Amniotic epithelial cell (primary cell): ENCODE measurements around the gene IFNA14.
"Not testable (repeated sequence)": the region's sequence is repeated elsewhere in the genome, so short reads cannot be mapped to it uniquely, and the experiment has no call there.

ENCODE experiments used
- DNase-seq: peaks from one replicate; pipeline ENCODE4 v3.0.0-alpha.2; 2010; ENCODE audit warnings: low read depth

The IFNA14 gene

GRCh38 chr9:21213411-21214326, 26.1 kb downstream of the IFNA14 start:
- DNase-seq: peak; percentile 3

GRCh38 chr9:21212160-21212559, 27.6 kb downstream of the IFNA14 start:
- not testable (repeated sequence) for DNase-seq

GRCh38 chr9:21210782-21211181, 29.0 kb downstream of the IFNA14 start:
- DNase-seq: not testable (repeated sequence)

DNA sequence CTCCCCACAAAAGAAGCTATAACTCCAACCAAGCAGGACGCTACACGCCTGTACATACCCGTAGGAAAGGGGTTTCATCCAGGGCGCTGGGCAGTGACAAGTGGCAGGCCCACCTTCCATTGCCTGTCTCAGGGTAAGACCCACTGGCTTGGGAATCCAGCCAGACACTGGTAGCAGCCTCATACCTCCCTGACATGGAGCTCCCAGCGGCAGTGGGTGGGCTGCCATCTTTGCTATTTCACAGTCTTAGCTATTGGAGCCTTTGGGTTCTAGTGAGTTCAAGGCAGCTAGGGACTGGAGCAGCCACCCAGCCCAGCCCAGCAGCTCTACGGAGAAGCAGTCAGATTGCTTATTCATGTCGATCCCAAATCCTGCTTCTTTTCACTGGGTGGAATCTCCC, 29.5 kb downstream of the IFNA14 start:
- no peak for DNase-seq

GRCh38 chr9:21207043-21207442, 32.8 kb downstream of the IFNA14 start, which contains the start of gene IFNA10:
IFNA10 (minus strand) TSS chr9:21207143; CDS start chr9:21207097, 46 bp downstream.
- DNase-seq: not testable (repeated sequence)

DNA sequence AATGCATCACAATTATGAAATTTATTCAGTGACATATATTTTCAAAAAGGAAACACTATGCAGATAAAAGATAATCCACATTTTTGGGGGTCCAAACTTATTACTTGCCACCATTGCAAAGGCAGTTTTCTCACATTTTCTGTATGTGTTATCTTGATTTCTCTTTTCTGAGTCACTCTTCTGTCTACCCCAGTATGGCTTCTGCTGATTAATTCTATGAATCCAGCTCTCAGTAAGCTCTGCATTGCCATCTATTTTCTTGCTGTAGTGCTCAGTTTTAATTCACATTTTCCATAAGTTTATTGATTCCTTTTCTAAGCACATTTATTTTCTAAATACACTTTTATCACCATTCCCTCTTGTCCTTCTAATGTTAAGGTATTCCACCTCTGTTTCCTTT, 34.6 kb downstream of the IFNA14 start:
- DNase-seq: peak; percentile 0

- not testable (repeated sequence) for DNase-seq
Measured at GRCh38 chr9:21202105-21202504, 37.7 kb downstream of the IFNA14 start, which contains the start of gene IFNA7. IFNA7 (minus strand) TSS chr9:21202205; CDS start chr9:21202165, 40 bp downstream.

GRCh38 chr9:21194867-21195776, 44.7 kb downstream of the IFNA14 start:
- DNase-seq: peak; percentile 4
